Colonic mucosa (tissue), 4 donors: ENCODE measurements around the gene SUPT4H1. TPM values are rescaled to one million over a fixed set of nuclear protein-coding genes. Genes with fewer than 3 reads are reported as not detected.
A peak's percentile ranks its signal among the peaks of the same experiment; 100 is the strongest.

Experiments
- DNase-seq: peaks from one replicate; pipeline ENCODE4 v3.0.0-alpha.2; 2020
- H3K27ac ChIP-seq: fragments of 200-600 bp; one replicate; pipeline ENCODE4 v1.8.0; 2021
- H3K27me3 ChIP-seq: fragments of 200-600 bp; one replicate; pipeline ENCODE4 v1.8.0; 2021
- H3K36me3 ChIP-seq: fragments of 200-600 bp; one replicate; pipeline ENCODE4 v1.8.0; 2021
- H3K4me1 ChIP-seq: fragments of 200-600 bp; one replicate; pipeline ENCODE4 v1.8.0; 2021; ENCODE audit warnings: mild to moderate bottlenecking
- H3K4me3 ChIP-seq: fragments of 200-600 bp; one replicate; pipeline ENCODE4 v1.8.0; 2021
- H3K9ac ChIP-seq, 2 donors: one replicate each; pipeline ENCODE4 v1.7.0; 2013; ENCODE audit warnings: control low read depth in 2 of 2, low read depth in 2 of 2, low read length in 2 of 2
- H3K9me3 ChIP-seq: fragments of 200-600 bp; one replicate; pipeline ENCODE4 v1.8.0; 2021
- intact Hi-C: fragments of 100-400 bp; cut with DNase I; formaldehyde crosslinking; loops from one replicate; pipeline ENCODE4 v1.14.1; 2022
- total RNA-seq, 2 donors: library from RNA; stranded (reverse); fragmentation: NEBNext Ultra II Directional in 1 of 2; extraction: Animal tissue kit (Norgen Biotek cat#: 25700) in 1 of 2; gene quantifications; one replicate each; pipeline ENCODE4 v1.2.1, GENCODE V29; 2021
- TF ChIP-seq, protein P1 (sequence below): fragments of 200-600 bp; IDR thresholded peaks from one replicate; pipeline ENCODE4 v1.8.0; 2022; ENCODE audit warnings: antibody characterized with exemption, mild to moderate bottlenecking
- donor health status: healthy.
- donor health status: DM: no; HTN: no; CAD: no.
- donor health status: DM: no; HTN: no; CAD: no.

SUPT4H1 gene
- total RNA-seq, 2 donors from 2014 or later = 68.7 to 75.3 TPM

GRCh38 chr17:58307468-58308172, 44.4 kb downstream of the SUPT4H1 start:
- H3K9me3 ChIP-seq = no peaks in the 10 kb centered on the region
- no peaks in the 10 kb centered on the region for H3K36me3 ChIP-seq
- TF ChIP-seq, protein P1, sequence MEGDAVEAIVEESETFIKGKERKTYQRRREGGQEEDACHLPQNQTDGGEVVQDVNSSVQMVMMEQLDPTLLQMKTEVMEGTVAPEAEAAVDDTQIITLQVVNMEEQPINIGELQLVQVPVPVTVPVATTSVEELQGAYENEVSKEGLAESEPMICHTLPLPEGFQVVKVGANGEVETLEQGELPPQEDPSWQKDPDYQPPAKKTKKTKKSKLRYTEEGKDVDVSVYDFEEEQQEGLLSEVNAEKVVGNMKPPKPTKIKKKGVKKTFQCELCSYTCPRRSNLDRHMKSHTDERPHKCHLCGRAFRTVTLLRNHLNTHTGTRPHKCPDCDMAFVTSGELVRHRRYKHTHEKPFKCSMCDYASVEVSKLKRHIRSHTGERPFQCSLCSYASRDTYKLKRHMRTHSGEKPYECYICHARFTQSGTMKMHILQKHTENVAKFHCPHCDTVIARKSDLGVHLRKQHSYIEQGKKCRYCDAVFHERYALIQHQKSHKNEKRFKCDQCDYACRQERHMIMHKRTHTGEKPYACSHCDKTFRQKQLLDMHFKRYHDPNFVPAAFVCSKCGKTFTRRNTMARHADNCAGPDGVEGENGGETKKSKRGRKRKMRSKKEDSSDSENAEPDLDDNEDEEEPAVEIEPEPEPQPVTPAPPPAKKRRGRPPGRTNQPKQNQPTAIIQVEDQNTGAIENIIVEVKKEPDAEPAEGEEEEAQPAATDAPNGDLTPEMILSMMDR = no peak
- no peak overlapping the region for H3K9ac ChIP-seq
- intact Hi-C loops = no loop called here
- H3K4me1 ChIP-seq = no peaks in the 10 kb centered on the region
- no peak for DNase-seq
- H3K4me3 ChIP-seq = no peak overlapping the region
- no peak overlapping the region for H3K27ac ChIP-seq
- no peaks in the 10 kb centered on the region for H3K27me3 ChIP-seq

DNA sequence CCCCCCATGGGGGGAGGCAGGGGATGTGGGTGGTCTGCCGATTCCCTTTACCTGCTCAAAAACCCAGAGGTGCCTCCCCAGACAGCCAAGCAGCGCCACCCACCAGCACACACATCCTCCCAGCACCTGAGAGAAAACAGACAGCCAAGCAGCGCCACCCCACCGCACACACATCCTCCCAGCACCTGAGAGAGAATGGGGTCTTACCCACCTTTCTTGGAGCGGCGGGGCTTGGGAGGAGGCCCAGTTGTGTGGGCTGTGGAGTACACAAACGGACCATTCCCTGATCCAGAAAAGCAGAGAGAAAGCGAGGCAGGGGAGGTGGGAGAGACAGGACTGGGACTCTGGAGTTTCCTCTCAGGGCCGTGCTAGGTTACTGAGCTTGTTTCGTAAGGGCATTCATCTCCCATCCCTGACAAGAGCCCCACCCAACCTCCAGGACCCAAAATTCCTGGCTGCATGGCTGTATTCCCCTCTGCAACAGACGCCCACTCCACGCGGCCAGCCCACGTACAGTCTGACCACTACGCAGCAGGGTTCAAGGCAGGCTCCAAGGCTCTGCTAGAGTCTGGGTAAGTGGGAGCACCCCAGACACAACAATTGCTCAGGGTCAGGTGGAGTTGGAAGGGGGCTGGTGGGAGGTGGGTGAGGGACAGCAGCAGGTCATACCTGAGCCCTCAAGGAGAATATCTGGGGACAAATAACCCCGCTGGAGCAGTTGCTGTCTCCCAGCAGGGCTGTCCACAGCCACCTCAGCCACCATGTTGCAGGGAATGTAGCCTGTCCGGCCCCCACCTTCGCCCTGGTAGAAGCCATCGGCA, 45.7 kb downstream of the SUPT4H1 start:
- intact Hi-C loops = no loop called here
- Histone ChIP-seq H3K4me3 (no peak overlapping the region), H3K9ac (no peak overlapping the region), H3K4me1 (no peaks in the 10 kb centered on the region), H3K27ac (no peak overlapping the region), H3K27me3 (no peaks in the 10 kb centered on the region), H3K36me3 (no peaks in the 10 kb centered on the region), H3K9me3 (no peaks in the 10 kb centered on the region)
- no peak for DNase-seq
- TF ChIP-seq, protein P1 = no peak

DNA sequence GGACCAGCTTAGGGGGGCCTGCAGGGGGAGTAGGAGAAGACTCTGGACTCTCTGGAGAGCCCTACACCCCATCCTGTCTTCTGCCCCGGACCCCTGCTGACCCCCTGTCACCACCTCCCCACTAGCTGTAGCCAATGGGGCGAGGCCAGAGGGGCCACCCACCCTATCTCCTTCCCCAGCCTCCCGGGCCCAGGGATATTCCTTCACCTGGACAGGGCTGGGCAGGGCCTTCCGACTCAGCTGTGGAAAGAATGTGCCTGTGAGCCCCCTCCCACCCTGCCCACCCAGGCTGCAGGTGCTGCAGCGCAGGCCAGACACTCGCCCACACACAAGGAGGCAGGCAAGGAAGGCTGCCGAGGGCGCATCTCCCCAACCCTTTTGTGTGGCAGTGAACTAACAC, 46.4 kb downstream of the SUPT4H1 start:
- DNase-seq = no peak
- no peak overlapping the region for H3K4me3 ChIP-seq
- no peaks in the 10 kb centered on the region for H3K27me3 ChIP-seq
- no peaks in the 10 kb centered on the region for H3K36me3 ChIP-seq
- no peak overlapping the region for H3K27ac ChIP-seq
- H3K9ac ChIP-seq = peak overlapping the region in 1 of 2 donors; percentile 24
- TF ChIP-seq, protein P1 = no peak
- no peaks in the 10 kb centered on the region for H3K9me3 ChIP-seq
- intact Hi-C loops = no loop called here
- H3K4me1 ChIP-seq = no peaks in the 10 kb centered on the region

DNA sequence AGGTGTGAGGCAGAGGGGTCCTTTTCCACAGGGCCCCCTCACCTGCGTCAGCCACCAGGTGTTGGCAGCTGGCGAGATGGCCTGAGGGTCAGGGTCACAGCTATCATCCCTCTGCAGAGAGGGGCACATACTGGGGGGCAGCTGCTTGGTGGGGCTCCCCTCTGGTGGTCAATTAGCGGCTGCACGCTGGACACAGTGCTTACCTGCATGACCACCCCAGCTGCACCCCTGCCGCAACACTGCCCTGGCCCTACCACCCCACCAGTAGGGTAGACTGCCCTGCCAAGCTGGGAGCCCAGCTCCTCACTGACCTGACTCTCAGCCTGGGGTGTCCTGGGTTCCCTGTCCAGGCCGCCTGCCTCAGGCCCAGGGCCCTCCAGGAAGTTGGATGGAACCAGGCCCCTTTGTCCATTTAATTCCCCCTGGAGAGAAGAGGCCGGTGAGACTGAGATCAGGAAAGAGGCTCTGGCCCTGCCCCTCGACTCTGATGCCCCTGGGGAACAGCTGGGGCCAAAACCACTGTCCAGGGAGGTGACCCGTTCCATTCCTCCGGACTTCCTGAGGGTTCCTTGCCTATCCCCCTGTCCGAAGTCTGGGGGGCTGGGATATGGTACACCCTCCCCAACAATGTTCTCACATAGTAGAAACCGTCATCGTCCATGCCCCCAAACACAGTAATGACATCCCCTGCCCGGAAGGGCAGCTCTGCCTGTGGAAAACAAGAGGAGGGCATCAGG, 47.1 kb downstream of the SUPT4H1 start:
- Histone ChIP-seq H3K9me3 (no peaks in the 10 kb centered on the region), H3K4me3 (no peak overlapping the region), H3K27me3 (no peaks in the 10 kb centered on the region), H3K27ac (no peak overlapping the region), H3K4me1 (no peaks in the 10 kb centered on the region), H3K9ac (no peak overlapping the region), H3K36me3 (no peaks in the 10 kb centered on the region)
- peak; percentile 15 for DNase-seq
- TF ChIP-seq, protein P1 = no peak
- intact Hi-C loops = no loop called here

GRCh38 chr17:58303971-58304749, 47.8 kb downstream of the SUPT4H1 start:
- H3K27ac ChIP-seq = no peak overlapping the region
- H3K36me3 ChIP-seq = no peaks in the 10 kb centered on the region
- DNase-seq = peak; percentile 48
- TF ChIP-seq, protein P1 = peak; percentile 79
- H3K27me3 ChIP-seq = no peaks in the 10 kb centered on the region
- H3K9ac ChIP-seq = no peak overlapping the region
- H3K9me3 ChIP-seq = no peaks in the 10 kb centered on the region
- no peak overlapping the region for H3K4me3 ChIP-seq
- intact Hi-C loops = no loop called here
- H3K4me1 ChIP-seq = no peaks in the 10 kb centered on the region
